HTERT RPE-1 (cell line): Measurements from ENCODE around the gene CALHM2.

ENCODE experiments used
- in situ Hi-C: fragments of 300-500 bp; cut with MboI; formaldehyde crosslinking; loops from 4 replicates; pipeline ENCODE4 v1.14.3; 2020; ENCODE audit warnings: low sequenced_read_pairs

The CALHM2 gene

GRCh38 chr10:103451091-103451813 lies 918 bp downstream of the CALHM2 start:
- in situ Hi-C loops, result no loop called here

GRCh38 chr10:103450201-103450695 lies 1.9 kb downstream of the CALHM2 start:
- in situ Hi-C loops, result no loop called here

GRCh38 chr10:103449208-103450144 lies 2.7 kb downstream of the CALHM2 start:
- in situ Hi-C loops, result no loop called here

GRCh38 chr10:103448746-103449145 lies 3.4 kb downstream of the CALHM2 start:
- in situ Hi-C loops, result no loop called here

GRCh38 chr10:103447187-103447586 lies 5.0 kb downstream of the CALHM2 start:
- in situ Hi-C loops, result no loop called here

- in situ Hi-C loops, result no loop called here
Measured at GRCh38 chr10:103445767-103446567, 6.2 kb downstream of the CALHM2 start.

GRCh38 chr10:103445366-103445765 lies 6.8 kb downstream of the CALHM2 start:
- in situ Hi-C loops, result no loop called here

GRCh38 chr10:103444478-103444877 lies 7.7 kb downstream of the CALHM2 start:
- in situ Hi-C loops, result no loop called here

GRCh38 chr10:103443475-103444185 lies 8.5 kb downstream of the CALHM2 start:
- in situ Hi-C loops, result no loop called here

GRCh38 chr10:103442031-103442461 lies 10.1 kb downstream of the CALHM2 start:
- in situ Hi-C loops, result no loop called here

GRCh38 chr10:103441611-103442010 lies 10.6 kb downstream of the CALHM2 start:
- in situ Hi-C loops, result no loop called here

GRCh38 chr10:103441206-103441605 lies 11.0 kb downstream of the CALHM2 start:
- in situ Hi-C loops, result no loop called here

- in situ Hi-C loops, result no loop called here
Measured at GRCh38 chr10:103440416-103440815, 11.8 kb downstream of the CALHM2 start.

GRCh38 chr10:103439776-103440175 lies 12.4 kb downstream of the CALHM2 start:
- in situ Hi-C loops, result no loop called here

GRCh38 chr10:103433858-103434257 lies 18.3 kb downstream of the CALHM2 start:
- in situ Hi-C loops, result no loop called here

GRCh38 chr10:103431902-103432301 lies 20.3 kb downstream of the CALHM2 start:
- in situ Hi-C loops, result no loop called here

GRCh38 chr10:103429647-103430046 lies 22.5 kb downstream of the CALHM2 start:
- in situ Hi-C loops, result no loop called here

- in situ Hi-C loops, result no loop called here
Measured at GRCh38 chr10:103428989-103429643, 23.1 kb downstream of the CALHM2 start.

GRCh38 chr10:103427866-103428265 lies 24.3 kb downstream of the CALHM2 start:
- in situ Hi-C loops, result no loop called here

- in situ Hi-C loops, result no loop called here
Measured at GRCh38 chr10:103423748-103424147, 28.4 kb downstream of the CALHM2 start.
